Tongue (tissue), 2 donors: ENCODE measurements around the gene SPRED2. TPM values are rescaled to one million over a fixed set of nuclear protein-coding genes. Genes with fewer than 3 reads are reported as not detected.

ENCODE experiments used
- DNase-seq: peaks from one replicate; pipeline ENCODE4 v3.0.0-alpha.2; 2015
- total RNA-seq: library from RNA; depleted of rRNA; stranded (reverse); fragments of >200 nt; gene quantifications from one replicate; pipeline ENCODE4 v1.2.3, GENCODE V29; 2014

SPRED2 gene
- total RNA-seq, 1 donor from 2014 or later, result 25.8 TPM

DNA sequence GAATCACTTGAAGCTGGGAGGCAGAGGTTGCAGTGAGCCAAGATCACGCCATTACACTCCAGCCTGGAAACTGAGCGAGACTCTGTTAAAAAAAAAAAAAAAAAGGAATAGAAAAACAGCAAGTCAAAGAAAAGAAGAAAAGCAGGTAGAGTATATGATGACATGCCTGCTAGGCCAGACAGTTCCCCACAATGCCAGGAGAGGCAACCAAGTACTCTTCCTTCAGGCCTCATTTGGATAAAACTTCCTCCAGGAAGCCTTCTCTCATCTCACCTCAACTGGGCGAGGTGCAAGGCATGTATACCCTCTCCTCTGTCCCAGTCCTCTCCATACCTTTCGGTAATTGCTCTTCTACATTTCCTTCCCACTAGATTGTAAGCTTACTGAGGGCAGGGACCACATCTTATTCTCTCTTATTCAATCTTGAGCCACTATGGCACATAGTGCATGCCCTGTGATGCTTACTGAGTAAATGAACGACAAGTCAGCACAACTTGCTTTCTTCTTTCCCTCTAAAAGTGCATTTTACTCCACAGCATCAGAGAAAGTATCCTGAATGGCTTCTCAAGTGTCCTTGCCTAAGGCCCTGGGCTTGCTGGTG lies 10.1 kb upstream of the SPRED2 start:
- DNase-seq, result no peak

DNA sequence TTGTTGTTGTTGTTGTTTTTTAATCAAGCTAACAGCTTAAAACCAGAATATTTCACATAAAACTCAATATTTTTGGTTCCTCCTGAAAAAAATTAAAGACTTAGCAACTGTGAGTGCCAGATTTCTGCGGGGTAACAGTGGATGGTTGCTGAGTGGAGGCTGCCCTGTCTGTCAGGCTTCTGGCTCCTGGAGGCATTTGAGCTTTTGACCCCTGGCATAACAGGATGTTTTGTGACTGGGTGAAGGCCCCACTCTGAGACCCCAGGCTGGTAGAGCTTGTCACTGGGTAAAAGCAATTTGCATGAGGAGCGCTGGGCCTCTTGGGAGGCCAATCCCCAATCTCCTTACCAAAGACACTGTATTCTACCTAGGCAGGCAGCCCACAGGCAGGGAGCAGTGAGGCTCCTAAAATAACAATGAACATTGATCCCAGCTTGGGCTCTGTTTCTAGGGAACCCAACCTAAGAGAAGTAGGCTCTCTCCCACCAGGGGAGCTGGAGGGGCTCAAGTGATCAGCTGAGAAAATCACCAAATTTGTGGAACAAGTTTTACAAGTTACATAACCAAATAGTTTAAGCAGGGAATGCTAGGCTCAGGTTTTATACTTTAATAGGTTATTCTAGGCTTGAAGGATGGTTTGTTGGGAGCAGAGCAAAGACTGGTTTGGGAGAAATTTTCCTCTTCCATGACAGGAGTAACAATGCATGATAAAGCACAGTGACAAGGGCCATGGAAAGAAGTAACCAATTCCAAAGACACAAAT lies 5.9 kb upstream of the SPRED2 start:
- no peak for DNase-seq

DNA sequence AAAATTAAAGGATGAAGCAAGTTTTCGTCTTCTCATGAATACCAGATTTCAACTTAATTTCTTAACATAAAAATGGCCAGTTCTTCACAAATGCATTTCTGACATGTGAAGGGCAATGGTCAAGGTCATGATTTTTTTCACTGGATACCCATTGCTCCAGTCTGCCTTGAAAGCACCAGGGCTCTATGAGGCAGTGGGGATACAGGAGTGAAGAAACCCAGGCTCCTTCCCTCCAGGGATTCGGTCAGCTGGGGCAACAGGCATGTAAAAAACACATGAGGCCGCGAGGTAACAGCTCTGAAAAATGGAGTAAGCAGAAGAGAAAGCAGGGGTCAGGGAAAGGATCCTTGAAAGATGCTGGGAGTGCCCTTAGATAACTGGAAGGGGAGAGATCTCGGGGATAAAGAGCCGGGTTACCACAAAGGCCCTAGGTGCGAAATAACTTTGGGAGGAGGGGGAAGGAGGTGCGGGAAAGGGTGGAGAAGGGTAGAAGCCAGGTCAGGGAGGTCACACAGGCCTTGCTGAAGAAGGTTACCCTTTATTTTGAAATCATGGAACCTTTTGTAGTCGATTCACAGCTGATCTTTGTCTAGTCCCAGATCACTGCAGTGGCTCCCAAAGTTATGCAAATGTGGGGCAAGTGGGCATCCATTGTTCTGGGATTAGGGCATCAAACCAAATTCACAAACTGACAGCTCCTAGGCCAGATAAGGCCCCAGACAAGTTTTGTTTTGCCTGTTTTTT lies 5.2 kb upstream of the SPRED2 start:
- DNase-seq, result no peak

DNA sequence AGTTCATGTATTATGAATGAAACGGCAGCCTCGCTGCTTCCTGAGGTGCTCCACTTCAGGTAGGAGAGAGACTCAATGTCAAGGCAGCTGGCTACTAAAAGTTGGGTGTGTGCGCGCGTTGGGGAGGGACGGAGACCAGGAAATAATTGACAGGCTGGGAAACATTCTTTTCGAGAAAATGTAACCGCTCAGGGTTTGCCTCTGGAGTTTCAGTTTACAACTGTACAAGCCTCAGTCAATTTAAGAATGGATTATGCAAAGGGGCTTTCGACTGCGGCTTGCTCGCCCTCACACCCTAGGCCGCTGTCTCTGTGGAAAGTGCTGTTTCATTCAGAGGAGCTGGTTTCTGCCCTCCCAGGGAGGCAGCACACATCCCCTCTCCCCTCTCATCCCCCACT lies 4.4 kb upstream of the SPRED2 start:
- DNase-seq, result no peak

DNA sequence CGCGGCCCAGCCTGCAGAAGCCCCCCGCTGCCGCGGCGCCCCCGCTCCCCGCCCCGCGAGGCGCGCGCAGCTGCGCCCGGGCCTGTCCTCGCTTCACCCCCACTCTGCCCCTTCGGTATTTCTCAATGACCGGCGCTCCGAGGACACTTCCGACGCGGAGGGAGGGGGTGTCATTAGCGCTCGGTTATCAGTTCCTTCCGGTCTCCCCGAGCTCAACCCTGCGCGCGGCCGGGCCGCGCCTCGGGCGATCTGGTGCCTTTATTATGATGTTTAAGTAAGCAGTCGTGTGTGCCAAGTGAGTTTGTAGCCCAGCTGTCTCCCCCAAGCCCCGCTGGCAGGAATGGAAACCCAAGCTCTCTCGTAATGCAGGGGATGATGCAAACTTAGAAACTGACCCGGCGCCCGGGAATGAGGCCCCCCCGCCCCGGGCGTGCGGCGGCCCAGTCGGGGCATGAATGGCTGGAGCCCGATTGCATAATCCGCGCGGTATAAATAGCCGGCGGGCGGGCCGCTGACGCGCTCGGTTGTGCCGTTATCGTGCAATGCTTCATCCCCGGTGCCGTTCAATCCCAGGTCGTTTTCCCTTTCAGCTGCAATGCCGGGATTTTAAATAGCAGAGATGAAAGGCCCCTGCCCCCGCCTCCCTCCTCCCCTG lies 3.9 kb upstream of the SPRED2 start:
- peak; percentile 94 for DNase-seq

DNA sequence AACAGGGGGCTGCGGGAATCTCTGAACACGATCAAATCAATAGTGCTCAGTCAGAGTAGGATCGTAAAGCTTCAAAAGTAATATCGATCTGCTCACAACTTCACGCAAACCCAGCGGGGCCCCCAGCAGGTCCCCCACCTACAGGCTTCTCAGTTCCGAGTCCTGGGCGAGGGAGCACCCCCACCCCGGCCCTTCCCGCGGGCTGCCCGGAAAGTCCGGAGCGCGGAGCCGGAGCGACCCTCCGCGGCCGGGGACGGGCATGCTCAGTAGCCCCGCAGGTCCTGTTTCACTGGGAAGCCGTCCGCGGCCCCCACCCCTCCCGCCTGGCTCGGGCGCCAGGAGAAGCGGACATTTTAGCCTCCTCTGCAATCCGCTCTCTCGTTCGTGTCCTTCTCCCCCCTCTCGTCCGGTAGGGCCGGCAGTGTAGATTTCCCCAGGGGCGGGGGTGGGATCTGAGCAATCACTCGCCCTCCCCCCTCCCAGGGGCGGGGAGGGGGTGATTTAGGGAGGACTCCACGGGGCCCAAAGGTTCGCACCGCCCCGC lies 3.3 kb upstream of the SPRED2 start:
- DNase-seq, result peak; percentile 94

DNA sequence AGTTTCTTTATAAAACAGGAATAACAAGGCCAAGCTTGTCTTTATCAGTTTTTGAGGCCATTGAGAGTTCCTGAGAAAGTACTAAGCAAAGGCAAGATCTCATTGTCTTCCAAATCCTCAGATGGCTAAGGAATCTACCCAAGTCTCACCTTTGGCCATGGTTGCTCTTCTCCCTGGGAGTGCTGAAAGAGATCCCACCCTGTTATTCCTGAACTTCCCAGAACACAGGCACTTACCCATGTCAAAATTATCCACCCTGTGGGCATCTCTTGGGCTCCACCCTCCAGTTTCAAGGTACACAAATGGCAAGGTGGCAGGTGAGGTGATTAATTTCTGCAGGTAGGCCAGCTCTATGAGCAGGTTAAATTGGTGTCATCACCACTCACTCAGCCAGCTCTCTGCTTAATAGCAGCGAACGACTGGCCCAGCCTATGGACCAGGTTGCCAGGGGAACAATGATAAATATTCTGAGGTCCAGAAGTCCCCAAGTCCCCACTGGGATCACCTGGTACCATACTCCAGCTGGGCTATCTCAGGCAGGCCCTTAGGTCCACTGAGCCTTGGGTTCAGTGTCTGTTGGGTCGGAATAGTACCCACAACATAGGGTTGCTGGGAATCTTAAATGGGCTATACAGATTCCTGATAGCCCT lies 2.3 kb upstream of the SPRED2 start:
- no peak for DNase-seq

DNA sequence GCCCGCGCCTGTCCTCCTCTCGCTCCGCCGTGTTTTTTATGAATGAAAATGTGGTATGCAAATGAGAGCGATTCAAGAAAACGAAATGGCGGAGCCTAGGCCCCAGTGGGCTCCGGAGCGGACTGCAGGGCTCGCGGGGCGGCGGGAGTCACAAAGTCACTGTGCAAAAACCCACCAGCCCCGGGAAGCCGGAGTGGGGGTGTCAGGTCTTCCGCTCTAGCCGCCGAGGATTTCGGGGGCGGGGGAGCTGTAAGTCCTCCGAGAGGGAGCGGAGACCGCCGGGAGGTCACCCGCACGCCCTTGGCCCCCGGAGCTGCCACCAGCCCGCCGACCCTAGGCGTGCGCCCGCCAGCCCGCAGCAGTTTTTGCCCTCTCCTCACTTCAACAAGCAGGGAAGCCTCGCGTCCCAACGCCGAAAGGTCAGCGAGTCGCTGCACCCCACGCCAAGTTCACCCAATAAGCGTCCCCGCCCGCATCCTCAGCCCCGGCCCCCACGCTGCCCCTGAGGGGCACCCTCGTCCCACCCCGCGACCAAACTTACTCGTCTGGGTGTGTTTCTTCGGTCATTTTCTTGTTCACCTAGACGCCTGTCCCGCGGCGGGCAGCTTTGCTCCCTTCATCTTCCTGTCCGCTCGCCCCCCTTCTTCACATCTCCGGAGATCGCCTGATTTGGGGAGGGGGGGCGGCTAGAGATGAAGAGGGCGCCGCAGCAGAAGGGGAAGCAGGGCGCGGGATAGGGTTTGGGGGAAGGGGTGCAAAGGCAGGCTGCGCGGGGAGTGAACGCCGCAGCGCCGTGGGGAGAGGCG lies 775 bp downstream of the SPRED2 start:
- DNase-seq, result peak; percentile 66

DNA sequence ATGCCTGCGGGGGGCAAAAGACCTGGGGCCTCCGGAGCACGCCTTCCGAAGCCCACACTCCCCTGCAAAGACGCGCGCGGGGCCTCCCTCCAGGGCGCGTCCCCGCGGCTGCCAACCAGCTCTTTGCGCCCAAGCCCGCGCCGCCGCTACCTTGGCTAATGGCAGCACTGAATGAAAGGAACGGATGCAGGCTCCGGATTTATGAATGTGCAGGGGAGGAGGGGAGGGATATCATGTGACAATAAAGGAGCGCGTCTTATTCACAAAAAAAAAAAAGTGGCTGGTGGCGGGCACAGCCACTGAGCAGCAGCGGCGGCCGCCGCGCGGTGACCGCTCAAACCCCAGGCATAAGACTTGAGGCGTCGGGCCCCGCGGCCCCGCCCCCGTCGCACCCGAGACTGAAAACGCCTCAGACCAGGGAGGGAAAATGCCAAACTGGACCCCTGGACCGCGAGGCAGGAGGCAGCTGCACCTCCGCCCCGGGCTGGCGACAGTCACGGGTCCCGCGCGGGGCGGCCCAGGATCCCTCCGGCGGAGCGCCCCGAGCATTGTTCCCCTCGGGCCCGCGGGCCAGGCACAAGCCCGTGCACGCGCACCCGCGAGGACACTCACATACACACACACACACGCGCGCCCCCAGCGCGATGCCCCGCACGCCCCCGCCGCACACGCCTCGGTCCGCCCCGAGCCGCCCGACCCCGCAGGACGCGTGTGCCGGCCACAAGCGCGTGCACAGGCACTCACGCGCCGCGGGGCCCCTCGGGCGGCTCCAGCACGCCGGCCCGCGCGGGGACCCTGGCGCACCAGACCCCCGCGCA lies 1.6 kb downstream of the SPRED2 start:
- peak; percentile 82 for DNase-seq

DNA sequence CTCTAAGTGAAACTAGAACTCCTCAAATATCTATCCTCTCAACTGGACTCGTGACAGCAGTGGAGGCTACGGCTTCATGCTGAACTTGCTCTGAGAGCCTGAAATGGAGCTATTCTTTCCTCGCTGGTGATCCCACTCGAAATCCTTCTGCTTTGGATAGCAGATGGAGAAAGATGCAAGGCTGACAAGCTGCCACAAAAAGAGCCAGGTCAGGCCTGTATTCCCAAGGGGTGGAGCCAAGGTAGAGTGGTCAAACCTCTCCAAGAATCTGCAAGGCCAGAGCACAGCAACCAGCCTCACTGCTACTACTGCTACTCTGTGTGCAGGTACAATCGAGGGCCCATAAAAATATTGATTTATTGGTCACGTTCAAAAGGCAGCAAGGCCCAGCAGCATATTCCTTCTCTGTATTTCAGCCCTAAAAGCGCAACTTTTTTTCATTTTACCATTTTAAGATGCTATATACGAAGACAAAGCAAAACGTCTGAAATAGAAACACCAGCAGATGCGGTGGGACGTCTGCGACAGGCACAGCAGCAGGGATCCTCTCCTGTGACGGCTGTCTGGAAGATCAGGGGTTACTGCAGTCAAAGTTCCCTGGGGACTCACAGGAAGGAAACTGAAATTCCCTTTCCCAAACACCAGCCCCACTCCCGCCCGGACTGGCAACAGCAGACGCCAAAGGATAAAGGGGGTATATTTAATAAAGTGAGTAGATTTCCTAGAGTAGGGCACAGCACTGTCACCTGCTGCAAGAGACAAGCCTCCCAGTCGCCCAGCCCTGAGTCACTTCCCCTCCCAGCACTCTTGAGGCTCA lies 2.4 kb downstream of the SPRED2 start:
- no peak for DNase-seq

DNA sequence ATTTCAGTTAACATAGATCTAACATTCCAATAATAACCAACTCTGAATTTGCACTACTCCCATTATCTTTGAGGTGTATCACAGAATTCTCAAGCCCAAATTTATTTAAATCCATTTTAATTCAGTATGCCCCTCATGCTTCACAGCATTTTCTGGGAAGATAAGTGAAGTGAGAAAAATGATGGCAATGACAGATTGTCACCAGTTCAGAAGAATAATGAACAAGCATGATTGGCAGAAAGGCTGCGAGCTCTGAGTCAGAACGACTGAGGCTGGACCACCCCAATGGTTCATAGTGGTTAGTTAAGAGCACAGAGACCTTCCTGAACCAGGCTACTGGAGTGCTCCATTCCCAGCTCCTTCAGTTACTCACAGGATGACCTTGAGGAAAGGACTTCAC lies 4.9 kb downstream of the SPRED2 start:
- DNase-seq, result no peak

DNA sequence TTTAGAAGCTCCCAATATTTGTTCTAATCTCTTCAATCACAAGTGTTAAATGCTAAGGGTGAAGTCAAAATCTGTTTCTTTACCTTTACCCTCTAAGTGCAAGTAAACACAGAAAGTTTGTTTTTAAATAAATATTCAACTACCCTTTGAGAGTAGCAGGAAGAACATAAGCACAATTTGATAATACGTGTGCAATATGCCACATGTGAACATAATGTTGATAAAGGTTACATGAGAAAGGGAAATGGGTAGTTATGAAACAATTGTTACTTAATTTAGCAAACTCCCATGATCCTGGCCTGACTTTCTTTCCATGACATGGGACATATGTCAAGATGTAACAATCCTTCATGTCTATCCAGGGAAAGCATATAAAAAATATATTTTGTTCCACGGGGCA lies 7.1 kb downstream of the SPRED2 start:
- DNase-seq, result no peak

DNA sequence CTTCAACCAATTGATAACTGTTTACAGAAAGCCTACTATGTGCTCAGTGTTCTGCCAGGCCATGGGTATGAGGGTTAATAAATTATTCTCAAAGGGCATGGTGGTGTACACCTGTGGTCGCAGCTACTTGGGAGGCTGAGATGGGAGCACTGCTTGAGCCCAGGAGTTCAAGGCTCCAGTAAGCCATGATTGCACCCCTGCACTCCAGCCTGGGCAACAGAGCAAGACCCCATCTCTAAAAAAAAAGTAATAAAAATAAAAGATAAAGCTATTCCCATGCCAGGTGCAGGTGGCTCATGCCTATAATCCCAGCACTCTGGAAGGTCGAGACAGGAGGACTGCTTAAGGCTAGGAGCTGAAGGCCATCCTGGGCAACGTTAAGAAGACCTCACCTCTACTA lies 8.0 kb downstream of the SPRED2 start:
- no peak for DNase-seq

DNA sequence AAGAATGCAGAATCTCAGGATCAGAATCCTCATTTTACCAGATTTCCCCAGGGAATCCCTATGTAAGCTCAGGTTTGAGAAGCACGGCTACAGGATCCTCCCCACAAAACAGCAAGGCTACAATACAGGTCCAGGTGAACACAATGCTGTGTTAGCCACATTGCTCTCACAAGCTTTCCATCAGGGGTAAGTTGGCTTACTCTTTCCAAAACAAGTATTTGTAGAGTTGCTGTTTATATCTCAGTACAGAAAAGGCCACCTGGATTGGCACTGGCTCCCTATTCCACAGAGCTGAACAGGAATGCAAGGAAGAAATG lies 11.0 kb downstream of the SPRED2 start:
- no peak for DNase-seq

DNA sequence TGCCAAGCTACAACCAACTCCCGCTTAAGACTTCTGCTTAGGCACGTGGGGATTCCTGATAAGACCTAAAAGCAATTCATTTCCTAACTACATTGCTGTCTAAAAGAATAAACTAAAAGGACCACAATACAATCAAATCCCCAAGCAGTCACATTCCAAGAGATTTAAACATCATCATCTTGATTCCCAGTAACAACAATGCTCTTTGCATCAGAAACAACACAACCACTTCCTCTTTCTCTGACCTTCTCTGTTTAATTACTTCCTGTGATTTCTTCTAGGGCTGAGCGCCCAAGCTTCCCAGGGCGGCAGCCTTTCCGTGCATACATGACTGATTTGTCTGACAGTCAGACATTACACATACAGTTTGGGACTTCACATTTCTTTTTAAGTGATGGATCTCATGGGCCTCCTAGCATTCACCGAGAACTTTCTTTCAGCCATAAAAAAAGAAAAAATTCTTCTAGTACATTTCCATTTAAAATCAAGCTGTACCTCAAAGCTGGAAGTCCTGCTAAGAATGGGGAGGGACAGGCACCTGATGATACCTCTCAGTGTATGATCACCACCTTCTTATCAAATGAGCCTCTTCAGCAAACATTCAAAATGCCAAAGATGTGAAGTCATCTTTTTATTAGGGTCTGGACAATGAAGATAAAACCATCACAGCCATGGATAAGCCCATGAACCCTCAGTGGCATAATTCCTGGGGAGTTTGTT lies 11.5 kb downstream of the SPRED2 start:
- no peak for DNase-seq

DNA sequence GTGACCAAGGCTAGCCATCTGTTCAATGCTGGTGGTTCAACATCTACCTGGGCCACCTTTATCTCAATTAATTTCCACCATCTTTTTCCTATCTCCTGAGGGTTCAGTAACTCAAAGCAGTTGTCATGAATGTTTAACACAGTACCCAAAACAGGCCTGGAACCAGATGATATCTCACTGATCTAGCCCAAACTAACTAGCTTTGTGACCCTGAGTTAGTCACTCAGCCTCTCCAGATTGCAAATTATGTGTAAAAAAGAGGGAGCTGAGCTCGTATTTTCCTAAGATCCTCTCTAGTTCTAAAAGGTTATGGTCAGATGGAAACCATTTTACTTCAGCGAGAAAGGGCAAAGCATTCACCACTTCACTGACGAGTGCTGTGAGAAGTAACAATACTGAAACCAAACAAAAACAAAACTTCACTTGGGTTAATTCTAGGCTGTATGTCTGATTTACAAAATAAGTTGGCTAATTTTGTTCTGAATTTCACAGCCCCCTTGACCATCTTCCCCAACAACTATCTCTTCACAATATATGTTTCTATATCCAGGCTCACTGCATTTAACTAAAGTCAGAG lies 14.8 kb downstream of the SPRED2 start:
- no peak for DNase-seq

DNA sequence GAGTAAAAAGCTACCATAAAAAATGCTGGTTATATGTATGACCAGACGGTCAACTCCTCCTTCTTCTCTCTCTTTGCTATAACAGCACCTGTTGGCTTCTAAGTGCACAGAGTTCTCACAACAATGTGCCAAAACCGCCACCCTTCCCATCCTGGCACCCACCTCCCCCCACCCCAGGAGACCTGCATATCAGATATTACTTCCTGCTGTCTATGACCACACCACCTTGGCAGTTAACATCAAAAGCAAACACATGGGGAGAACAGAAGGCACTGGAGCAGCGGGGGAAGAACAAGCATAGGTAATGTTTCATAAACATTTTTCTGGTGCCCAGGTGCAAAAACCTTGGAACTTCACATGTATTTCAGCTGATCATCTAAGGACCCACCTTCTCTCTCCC lies 15.5 kb downstream of the SPRED2 start:
- no peak for DNase-seq

DNA sequence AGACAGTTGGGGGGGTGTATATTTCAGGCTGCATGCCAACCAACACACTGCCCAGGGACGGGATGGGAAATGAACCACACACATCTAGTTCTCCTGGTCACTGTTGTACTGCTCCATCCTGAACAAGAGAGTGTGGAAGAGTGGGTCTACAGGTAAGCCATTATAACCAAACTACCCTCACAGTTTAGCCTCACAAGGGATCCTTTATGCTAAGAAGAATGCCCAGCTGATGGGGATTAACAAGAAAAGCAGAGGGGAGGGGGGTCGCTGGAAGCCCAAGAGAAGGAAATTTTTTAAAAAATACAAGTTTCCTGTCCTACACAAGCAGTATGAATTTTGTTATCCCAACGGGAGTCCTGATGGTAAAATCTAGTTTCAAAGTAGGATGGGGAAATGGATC lies 16.1 kb downstream of the SPRED2 start:
- DNase-seq, result no peak

DNA sequence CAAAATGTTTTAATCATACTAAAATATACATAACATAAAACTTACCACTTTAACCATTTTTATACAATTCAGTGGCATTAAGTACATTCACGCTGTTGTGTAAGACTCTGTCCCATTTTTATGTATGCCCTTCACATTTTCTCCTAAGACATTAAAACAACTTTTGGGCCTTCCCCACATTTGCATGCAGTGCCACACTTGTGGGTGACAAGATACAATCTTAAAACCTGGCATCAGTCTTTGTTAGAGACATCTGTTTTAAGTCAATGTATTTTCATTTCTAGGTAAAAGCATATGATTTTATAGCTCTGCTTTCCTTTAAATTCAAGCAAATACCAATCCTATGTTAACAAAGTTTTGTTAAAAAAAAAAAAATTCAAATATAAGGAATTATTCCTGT lies 17.3 kb downstream of the SPRED2 start:
- no peak for DNase-seq
